IMR-90 (cell line): ENCODE results near the gene ITSN1. TPM values are rescaled to one million over a fixed set of nuclear protein-coding genes. Genes with fewer than 3 reads are reported as not detected.

Source experiments
- ATAC-seq: fragments of 200-7000 bp; cut with Tn5 transposase; 2 replicates; pipeline ENCODE4 v1.9.1; 2020; ENCODE audit warnings: low read depth, mild to moderate bottlenecking, moderate library complexity
- BruUV-seq: library from RNA; stranded (reverse); fragments of 400-500 nt; replicated peaks from 2 replicates; lab custom pipeline; 2021; lab: Mats Ljungman, UMichigan
- CTCF ChIA-PET: fragments of 300-600 bp; formaldehyde crosslinking; extraction: SDS; loops from one replicate; lab custom pipeline; 2021; ENCODE audit warnings: antibody characterized with exemption; lab: Yijun Ruan, JAX
- POLR2A ChIA-PET: fragments of 300-600 bp; sonication (Branson Sonifier 250); formaldehyde crosslinking; loops from one replicate; lab custom pipeline; 2022; ENCODE audit warnings: antibody characterized with exemption; ENCODE audit not compliant: unreplicated experiment; lab: Charles Lee
- DNase-seq: peaks from one replicate; pipeline ENCODE4 v3.0.0; 2013
- H2AFZ ChIP-seq: replicated peaks from 2 replicates; pipeline ENCODE3; 2013; ENCODE audit warnings: low read length, mild to moderate bottlenecking; ENCODE audit not compliant: poor library complexity
- H2AK5ac ChIP-seq: 2 replicates; pipeline ENCODE4 v1.6.1; 2013; ENCODE audit warnings: low read depth, low read length, inconsistent platforms
- H2AK9ac ChIP-seq: replicated peaks from 2 replicates; pipeline ENCODE3; 2013; ENCODE audit warnings: mild to moderate bottlenecking, low read depth, low read length, moderate library complexity; ENCODE audit not compliant: poor library complexity
- H2BK120ac ChIP-seq: 2 replicates; pipeline ENCODE4 v1.6.1; 2013; ENCODE audit warnings: low read depth, low read length, inconsistent platforms
- H2BK15ac ChIP-seq: 3 replicates; pipeline ENCODE4 v1.6.1; 2013; ENCODE audit warnings: low read depth, low read length, inconsistent platforms
- H2BK20ac ChIP-seq: 2 replicates; pipeline ENCODE4 v1.6.1; 2013; ENCODE audit warnings: low read depth, mild to moderate bottlenecking, inconsistent platforms, low read length, moderate library complexity
- H2BK5ac ChIP-seq: 2 replicates; pipeline ENCODE4 v1.6.1; 2013; ENCODE audit warnings: mild to moderate bottlenecking, low read depth, low read length, inconsistent platforms; ENCODE audit not compliant: poor library complexity, severe bottlenecking
- H3K14ac ChIP-seq: replicated peaks from 2 replicates; pipeline ENCODE4 v1.6.1; 2013; ENCODE audit warnings: low read depth, low read length, inconsistent platforms
- H3K18ac ChIP-seq: 2 replicates; pipeline ENCODE4 v1.6.1; 2013; ENCODE audit warnings: low read depth, low read length, control low read depth
- H3K23ac ChIP-seq: 2 replicates; pipeline ENCODE4 v1.6.1; 2013; ENCODE audit warnings: low read depth, low read length, inconsistent platforms
- H3K27ac ChIP-seq: 2 replicates; pipeline ENCODE4 v1.5.1; 2013; ENCODE audit warnings: mild to moderate bottlenecking, control low read depth, low read length; ENCODE audit not compliant: insufficient read depth
- H3K27me3 ChIP-seq: 2 replicates; pipeline ENCODE4 v1.6.1; 2013; ENCODE audit warnings: low read length; ENCODE audit not compliant: control insufficient read depth, insufficient read depth
- H3K36me3 ChIP-seq: 2 replicates; pipeline ENCODE4 v1.6.1; 2013; ENCODE audit warnings: low read length, mixed read lengths; ENCODE audit not compliant: control insufficient read depth, insufficient read depth
- H3K4ac ChIP-seq: 2 replicates; pipeline ENCODE4 v1.6.1; 2013; ENCODE audit warnings: low read depth, low read length, inconsistent platforms
- H3K4me1 ChIP-seq: 2 replicates; pipeline ENCODE4 v1.6.1; 2013; ENCODE audit warnings: low read length, mixed read lengths; ENCODE audit not compliant: control insufficient read depth, insufficient read depth
- H3K4me2 ChIP-seq: 2 replicates; pipeline ENCODE4 v1.6.1; 2013; ENCODE audit warnings: low read depth, mild to moderate bottlenecking, control low read depth, low read length, moderate library complexity
- H3K4me3 ChIP-seq: 2 replicates; pipeline ENCODE4 v1.5.1; 2013; ENCODE audit warnings: low read depth, mild to moderate bottlenecking, control low read depth, low read length, moderate library complexity; ENCODE audit not compliant: insufficient read depth
- H3K56ac ChIP-seq: 2 replicates; pipeline ENCODE4 v1.6.1; 2013; ENCODE audit warnings: low read length, inconsistent platforms; ENCODE audit not compliant: insufficient read depth; ENCODE audit errors: extremely low read depth
- H3K79me1 ChIP-seq, 2 experiments: 2 replicates each; pipeline ENCODE4 v1.6.1; 2013; ENCODE audit warnings: low read length in 2 of 2, inconsistent platforms in 1 of 2, low read depth in 1 of 2
- H3K9ac ChIP-seq: 2 replicates; pipeline ENCODE4 v1.6.1; 2013; ENCODE audit warnings: low read depth, low read length, control low read depth
- H3K9me1 ChIP-seq: 2 replicates; pipeline ENCODE4 v1.6.1; 2013; ENCODE audit warnings: low read length, inconsistent platforms; ENCODE audit not compliant: insufficient read depth
- H3K9me3 ChIP-seq: 2 replicates; pipeline ENCODE4 v1.6.1; 2013; ENCODE audit warnings: low read length; ENCODE audit not compliant: control insufficient read depth, insufficient read depth
- H4K20me1 ChIP-seq: 2 replicates; pipeline ENCODE4 v1.6.1; 2013; ENCODE audit warnings: low read length, inconsistent platforms; ENCODE audit not compliant: insufficient read depth
- H4K5ac ChIP-seq: 2 replicates; pipeline ENCODE4 v1.6.1; 2013; ENCODE audit warnings: mild to moderate bottlenecking, low read depth, low read length, control low read depth
- H4K8ac ChIP-seq, 2 experiments: 2 replicates each; pipeline ENCODE4 v1.6.1; 2013; ENCODE audit warnings: low read depth in 2 of 2, low read length in 2 of 2, control low read depth in 1 of 2, inconsistent platforms in 1 of 2
- H4K91ac ChIP-seq: 2 replicates; pipeline ENCODE4 v1.6.1; 2013; ENCODE audit warnings: low read depth, low read length, inconsistent platforms; ENCODE audit not compliant: insufficient read depth
- BHLHE40 ChIP-seq: fragments of 150-350 bp; IDR thresholded peaks from 2 replicates; pipeline ENCODE4 v1.6.1; 2016; ENCODE audit warnings: mild to moderate bottlenecking, low read depth, low read length
- CHD1 ChIP-seq: IDR thresholded peaks from 2 replicates; pipeline ENCODE4 v1.6.1; 2012; ENCODE audit warnings: low read depth, low read length, improper control_type of control experiment
- ELK1 ChIP-seq: fragments of 150-350 bp; IDR thresholded peaks from 2 replicates; pipeline ENCODE4 v1.6.1; 2016; ENCODE audit warnings: low read depth, mild to moderate bottlenecking, low read length, moderate library complexity, borderline replicate concordance
- FOS ChIP-seq: fragments of 150-350 bp; IDR thresholded peaks from 2 replicates; pipeline ENCODE4 v1.6.1; 2016; ENCODE audit warnings: low read depth, low read length
- MAFK ChIP-seq: IDR thresholded peaks from 2 replicates; pipeline ENCODE4 v1.6.1; 2012; ENCODE audit warnings: low read depth, low read length, improper control_type of control experiment
- MAZ ChIP-seq: IDR thresholded peaks from 2 replicates; pipeline ENCODE4 v1.6.1; 2012; ENCODE audit warnings: low read depth, mild to moderate bottlenecking, low read length, improper control_type of control experiment, moderate library complexity, borderline replicate concordance
- MXI1 ChIP-seq: IDR thresholded peaks from 2 replicates; pipeline ENCODE4 v1.6.1; 2012; ENCODE audit warnings: low read depth, mild to moderate bottlenecking, low read length, moderate library complexity, borderline replicate concordance
- NFE2L2 ChIP-seq: fragments of 150-350 bp; IDR thresholded peaks from 2 replicates; pipeline ENCODE4 v1.6.1; 2016; ENCODE audit warnings: low read depth, mild to moderate bottlenecking, low read length
- RFX5 ChIP-seq: IDR thresholded peaks from 2 replicates; pipeline ENCODE4 v1.8.0; 2012; ENCODE audit warnings: low read depth, mild to moderate bottlenecking, low read length, moderate library complexity
- WGBS, 2 experiments: methylation state at CpG; one replicate each; pipeline versions ENCODE4 v1.1.5 to v1.1.7; 2013; ENCODE audit warnings: missing lambda C conversion rate in 2 of 2; ENCODE audit not compliant: insufficient read length in 1 of 2; ENCODE audit errors: extremely low coverage in 2 of 2; 5-methylcytosine and 5-hydroxymethylcytosine counted together
- dilution Hi-C: fragments of 300-500 bp; cut with HindIII; formaldehyde crosslinking; loops from one replicate; pipeline ENCODE4 v1.14.3; 2018; ENCODE audit warnings: low sequenced_read_pairs; ENCODE audit not compliant: unreplicated experiment
- in situ Hi-C: fragments of 300-500 bp; cut with MboI; formaldehyde crosslinking; loops from 3 replicates; pipeline ENCODE4 v1.14.3; 2019; ENCODE audit warnings: low sequenced_read_pairs, inconsistent platforms, mixed read lengths
- intact Hi-C: fragments of 100-400 bp; cut with micrococcal nuclease; formaldehyde crosslinking; loops from 2 replicates; pipeline ENCODE4 v1.10.0; 2022
- polyA plus RNA-seq, 3 experiments: library from polyadenylated mRNA; depleted of rRNA; stranded (reverse); fragments of >200 nt; gene quantifications; 2 replicates each; pipeline ENCODE4 v1.2.3, GENCODE V29; 2012; ENCODE audit warnings: low replicate concordance in 1 of 3
- total RNA-seq: library from RNA; depleted of rRNA; stranded (reverse); fragments of >200 nt; gene quantifications from 2 replicates; pipeline ENCODE4 v1.2.3, GENCODE V29; 2012

Gene ITSN1
- total and polyA plus RNA-seq, 2 of the 4 experiments (the other 2 are of a cell fraction), result 45.4 to 62.0 TPM

GRCh38 chr21:33618407-33618806 lies 23.9 kb upstream of the ITSN1 start:
- dilution Hi-C loops, result no loop called here
- H4K8ac ChIP-seq, result no peak overlapping the region
- CTCF ChIA-PET, result no interaction called here
- ATAC-seq (no peak), DNase-seq (no peak)
- H3K27ac ChIP-seq, result no peak overlapping the region
- POLR2A ChIA-PET, result no interaction called here
- H3K18ac ChIP-seq, result no peak overlapping the region
- no peak overlapping the region for H3K4me3 ChIP-seq
- no peak overlapping the region for H2BK15ac ChIP-seq
- no peak overlapping the region for H3K23ac ChIP-seq
- TF ChIP-seq FOS (no peak), MXI1 (no peak), MAZ (no peak), MAFK (no peak), ELK1 (no peak), BHLHE40 (no peak), CHD1 (no peak), RFX5 (no peak), NFE2L2 (no peak)
- BruUV-seq, result no TSS peak
- no peak overlapping the region for H4K91ac ChIP-seq
- H3K4ac ChIP-seq, result no peak overlapping the region
- H2AK9ac ChIP-seq, result no peak overlapping the region
- no peak overlapping the region for H3K4me2 ChIP-seq
- H3K9me1 ChIP-seq, result peaks cover 2% of the 10 kb centered on the region; the same call in 1 of the 2 replicates
- no CpG with 5 or more reads among the region's 2 CpGs for WGBS, 2 experiments
- H2AFZ ChIP-seq, result no peak overlapping the region
- no peaks in the 10 kb centered on the region for H4K20me1 ChIP-seq
- in situ Hi-C loops, result no loop called here
- H3K14ac ChIP-seq, result no peak overlapping the region
- H2AK5ac ChIP-seq, result no peak overlapping the region
- no peak overlapping the region for H2BK120ac ChIP-seq
- H2BK5ac ChIP-seq, result no peak overlapping the region
- H3K9ac ChIP-seq, result no peak overlapping the region
- H3K4me1 ChIP-seq, result no peaks in the 10 kb centered on the region
- H3K9me3 ChIP-seq, result no peaks in the 10 kb centered on the region
- no peak overlapping the region for H2BK20ac ChIP-seq
- peaks cover 0 to 3% of the 10 kb centered on the region in 2 experiments; a peak in 1 of 4 replicates for H3K79me1 ChIP-seq
- H3K27me3 ChIP-seq, result no peaks in the 10 kb centered on the region
- no peak overlapping the region for H3K56ac ChIP-seq
- H3K36me3 ChIP-seq, result peaks cover 12% of the 10 kb centered on the region
- H4K5ac ChIP-seq, result no peak overlapping the region
- intact Hi-C loops, result no loop called here
